ENCODE results near the gene INTS7.

Gene INTS7

GRCh38 chr1:212035123-212035834 is at the start of gene INTS7, which contains the start of gene DTL:
Gene INTS7 (minus strand): TSS chr1:212035557. CDS start chr1:212035437, 120 bp downstream.
Gene DTL (plus strand): TSS chr1:212035748. CDS start chr1:212035891, 143 bp downstream.
- peak; percentile 100 for DNase-seq (ENCODE audit: low spot score)

- no peak for DNase-seq (ENCODE audit: low spot score)
Measured at GRCh38 chr1:212082765-212083406, 47.5 kb upstream of the INTS7 start.

GRCh38 chr1:212078826-212079225 is 43.5 kb upstream of the INTS7 start:
- no peak for DNase-seq (ENCODE audit: low spot score)

GRCh38 chr1:212077028-212077427 is 41.7 kb upstream of the INTS7 start:
- no peak for DNase-seq (ENCODE audit: low spot score)

DNA sequence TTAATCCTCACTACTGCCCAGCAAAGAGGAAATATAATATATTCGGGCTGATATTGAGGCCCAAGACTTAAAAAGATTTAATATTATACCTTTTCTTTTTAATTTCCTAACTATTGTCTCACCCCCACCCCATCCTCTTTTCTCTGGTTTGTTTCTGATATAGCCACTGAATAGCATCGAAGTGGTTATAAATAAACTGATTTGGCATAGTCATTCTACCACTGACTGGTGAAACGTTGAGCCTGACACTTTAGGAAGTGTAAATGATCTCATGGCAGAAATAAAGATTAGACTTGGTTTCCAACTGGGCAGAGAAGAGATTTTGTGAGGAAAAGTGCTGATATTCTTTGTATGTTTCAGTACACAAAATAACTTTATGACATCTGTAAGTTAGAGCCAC is 39.5 kb upstream of the INTS7 start:
- DNase-seq (ENCODE audit: low spot score): no peak

DNA sequence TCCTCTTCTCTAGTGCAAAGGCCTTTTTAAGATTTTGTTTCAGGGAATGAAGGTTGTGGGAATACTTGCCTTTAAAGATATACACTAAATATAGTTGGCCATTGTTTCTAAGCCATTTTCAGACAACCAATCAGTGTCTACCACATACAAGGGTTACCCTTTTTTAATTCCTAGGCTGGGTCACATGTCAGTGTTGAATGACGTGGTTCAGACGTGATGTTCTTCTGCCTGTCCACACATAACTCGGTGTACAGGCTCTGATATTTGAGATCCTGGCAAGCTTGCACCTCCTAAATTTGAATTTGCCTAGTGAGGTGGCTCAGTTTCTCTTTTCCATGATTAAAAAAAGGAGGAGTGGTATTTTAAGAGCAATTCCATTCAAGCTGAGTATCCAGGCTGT is 39.0 kb upstream of the INTS7 start:
- no peak for DNase-seq (ENCODE audit: low spot score)

- DNase-seq (ENCODE audit: low spot score): no peak
Measured at GRCh38 chr1:212073490-212073889, 38.1 kb upstream of the INTS7 start.

GRCh38 chr1:212072047-212072446 is 36.7 kb upstream of the INTS7 start:
- no peak for DNase-seq (ENCODE audit: low spot score)

GRCh38 chr1:212070720-212071302 is 35.5 kb upstream of the INTS7 start:
- peak; percentile 23 for DNase-seq (ENCODE audit: low spot score)

- DNase-seq (ENCODE audit: low spot score): no peak
Measured at GRCh38 chr1:212067787-212068186, 32.4 kb upstream of the INTS7 start.

DNA sequence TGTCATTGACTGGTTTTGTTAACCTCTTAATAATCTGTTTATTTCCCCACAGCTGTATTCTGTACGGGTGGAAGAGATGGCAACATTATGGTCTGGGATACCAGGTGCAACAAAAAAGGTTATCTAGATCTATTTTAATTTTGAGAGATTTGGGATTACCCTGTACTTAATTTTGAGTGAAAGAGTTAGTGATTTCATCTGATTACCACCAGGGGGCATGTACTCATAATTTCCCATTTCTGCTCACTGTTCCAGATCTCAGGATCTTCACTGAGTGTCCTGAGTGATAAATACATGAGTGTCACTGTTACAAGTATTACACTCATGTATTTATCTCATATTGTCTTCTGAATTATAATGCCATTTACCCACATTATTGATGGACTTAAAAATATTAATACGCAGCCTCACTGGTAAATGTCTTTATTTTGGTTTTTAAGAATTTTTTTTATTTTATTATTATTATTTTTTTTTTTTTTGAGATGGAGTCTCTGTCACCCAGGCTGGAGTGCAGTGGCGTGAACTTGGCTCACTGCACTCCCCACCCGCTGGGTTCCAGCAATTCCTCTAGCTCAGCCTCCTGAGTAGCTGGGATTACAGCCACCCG is 27.6 kb upstream of the INTS7 start:
- peak; percentile 20 for DNase-seq (ENCODE audit: low spot score)

DNA sequence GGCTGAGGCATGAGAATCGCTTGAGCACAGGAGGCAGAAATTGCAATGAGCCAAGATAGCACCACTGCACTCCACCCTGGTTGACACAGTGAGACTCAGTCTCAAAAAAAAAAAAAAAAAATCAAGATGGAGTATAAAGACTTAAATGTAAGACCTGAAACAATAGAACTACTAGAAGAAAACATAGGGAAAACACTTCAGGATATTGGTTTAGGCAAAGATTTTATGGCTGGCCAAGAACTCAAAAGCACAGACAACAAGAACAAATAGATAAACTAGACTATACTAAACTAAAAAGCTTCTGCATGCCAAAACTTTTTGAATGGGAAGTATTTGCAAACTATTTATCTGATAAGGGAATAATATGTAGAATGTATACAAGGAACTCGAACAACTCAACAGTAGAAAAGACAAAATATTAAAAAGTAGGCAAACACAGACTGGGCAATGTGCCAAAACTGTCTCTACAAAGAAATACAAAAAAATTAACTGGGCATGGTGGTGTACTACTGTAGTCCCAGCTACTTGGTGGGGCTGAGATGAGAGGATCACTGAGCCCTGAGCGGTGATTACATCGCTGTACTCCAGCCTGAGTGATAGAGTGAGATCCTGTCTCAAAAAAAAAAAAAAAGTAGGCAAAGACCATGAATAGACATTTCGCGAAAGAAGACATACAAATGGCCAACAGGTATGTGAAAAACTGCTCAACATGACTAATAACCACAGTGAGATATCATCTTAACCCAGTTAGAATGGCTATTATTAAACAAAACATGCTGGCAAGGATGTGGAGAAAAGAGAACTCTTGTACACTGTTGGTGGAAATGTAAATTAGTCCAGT is 25.5 kb upstream of the INTS7 start:
- DNase-seq (ENCODE audit: low spot score): no peak

GRCh38 chr1:212055333-212055732 is 20.0 kb upstream of the INTS7 start:
- no peak for DNase-seq (ENCODE audit: low spot score)

DNA sequence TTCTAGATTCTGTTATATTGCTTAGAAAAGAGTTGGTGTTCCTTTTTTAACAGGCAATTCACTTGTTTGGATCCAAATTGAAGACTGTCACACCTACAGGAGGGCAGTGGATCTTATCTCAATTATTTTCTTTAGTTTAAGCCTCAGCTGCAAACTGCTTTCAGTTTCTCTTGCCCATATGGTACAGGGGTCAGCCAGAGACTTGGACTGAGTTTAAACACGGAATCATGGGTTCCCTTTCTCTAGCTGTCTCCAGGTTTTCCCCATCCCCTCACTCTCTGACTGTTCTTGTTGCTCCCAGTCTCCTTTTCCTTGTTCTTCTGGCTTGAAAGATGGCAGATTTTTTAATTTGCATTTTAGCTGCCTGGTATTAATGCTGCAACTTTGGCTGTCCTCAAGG is 18.6 kb upstream of the INTS7 start:
- no peak for DNase-seq (ENCODE audit: low spot score)

- no peak for DNase-seq (ENCODE audit: low spot score)
Measured at GRCh38 chr1:212045981-212046380, 10.6 kb upstream of the INTS7 start.

- no peak for DNase-seq (ENCODE audit: low spot score)
Measured at GRCh38 chr1:212044851-212045250, 9.5 kb upstream of the INTS7 start.

DNA sequence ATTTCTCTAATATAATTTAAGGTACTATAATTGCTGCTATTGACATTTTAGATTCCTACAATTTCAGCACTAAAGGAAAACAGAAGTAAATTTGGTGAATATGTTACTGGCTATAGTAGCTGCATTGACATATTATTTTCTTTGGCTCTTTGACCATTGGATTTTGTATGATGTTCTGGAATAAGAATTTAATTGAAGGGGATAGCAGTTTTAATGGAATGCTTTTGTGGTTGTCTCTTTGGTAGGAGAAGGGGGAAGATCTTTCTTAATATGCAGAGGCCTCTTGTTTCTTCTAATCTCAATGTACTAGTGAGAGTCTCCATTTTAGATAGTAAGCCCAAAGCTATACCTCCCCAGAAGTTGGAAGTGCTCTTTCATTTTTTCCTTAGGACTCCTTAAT is 7.1 kb upstream of the INTS7 start:
- DNase-seq (ENCODE audit: low spot score): no peak

DNA sequence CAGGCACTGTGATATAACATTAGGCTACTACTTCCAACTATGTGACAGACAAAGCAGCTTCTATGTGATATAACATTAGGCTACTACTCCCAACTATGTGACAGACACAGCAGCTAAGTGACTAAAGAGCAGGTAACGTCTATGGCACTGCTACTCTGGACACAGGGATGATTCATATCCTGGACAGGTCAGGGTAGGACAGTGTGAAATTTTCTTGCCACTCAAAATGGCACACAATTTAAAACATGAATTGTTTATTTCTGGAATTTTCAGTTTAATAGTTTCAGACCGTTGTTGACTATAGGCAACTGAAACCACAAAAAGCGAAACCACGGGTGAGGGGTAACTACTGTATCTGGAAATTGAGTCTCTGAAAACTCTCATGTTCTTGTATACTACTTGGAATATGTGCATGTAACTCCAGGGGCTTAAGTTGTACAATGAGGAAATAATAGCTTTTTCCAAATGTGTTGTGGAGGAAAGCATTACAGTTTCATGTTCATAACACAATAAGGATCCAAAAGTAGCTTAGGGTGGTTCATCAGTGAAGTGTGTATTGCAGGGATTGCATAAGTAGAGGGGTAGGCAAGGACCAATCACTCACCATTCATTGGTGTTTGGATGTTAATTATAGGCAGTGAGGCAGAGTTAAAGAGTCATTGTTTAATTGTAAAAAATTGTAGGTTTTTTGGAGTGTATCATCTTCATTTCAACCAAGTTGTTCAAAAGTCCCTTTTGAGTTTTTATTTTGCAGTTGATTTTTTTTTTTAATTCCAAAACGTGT is 5.5 kb upstream of the INTS7 start:
- DNase-seq (ENCODE audit: low spot score): no peak

DNA sequence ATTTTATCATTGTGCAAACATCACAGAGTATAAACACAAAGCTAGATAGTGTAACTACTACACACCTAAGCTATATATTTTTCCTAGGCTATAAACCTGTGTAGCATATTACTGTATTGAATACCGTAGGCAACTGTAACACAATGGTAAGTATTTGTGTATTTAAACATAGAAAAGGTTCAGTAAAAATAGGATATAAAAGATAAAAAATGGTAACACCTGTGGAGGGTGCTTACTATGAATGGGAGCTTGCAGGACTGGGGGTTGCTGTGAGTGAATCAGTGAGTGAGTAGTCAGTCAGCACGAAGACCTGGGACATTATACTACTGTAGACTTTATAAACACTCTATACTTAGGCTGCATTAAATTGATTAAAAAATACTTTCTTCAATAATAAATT is 4.3 kb upstream of the INTS7 start:
- no peak for DNase-seq (ENCODE audit: low spot score)

DNA sequence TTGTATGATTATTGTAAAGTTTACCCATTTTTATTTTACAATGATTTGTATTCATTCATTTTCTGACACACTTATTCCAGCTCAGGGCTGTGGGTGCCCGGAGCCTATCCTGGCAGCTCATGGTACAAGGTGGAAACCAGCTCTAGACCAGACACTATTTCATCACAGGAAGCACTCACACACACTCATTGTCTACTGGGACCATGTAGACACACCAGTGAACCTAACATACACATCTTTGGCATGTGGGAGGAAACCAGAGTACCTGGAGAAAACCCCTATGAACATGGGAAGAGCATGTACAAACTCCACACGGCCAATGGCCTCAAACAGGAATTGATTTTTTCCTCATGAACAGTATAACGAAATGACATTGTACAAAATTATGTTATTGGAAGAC is 2.5 kb upstream of the INTS7 start:
- no peak for DNase-seq (ENCODE audit: low spot score)
